GM10266 (cell line): ENCODE data around the gene ETFDH.

Source experiments
- DNase-seq: peaks from one replicate; pipeline ENCODE4 v3.0.0; 2012; ENCODE audit errors: extremely low spot score
- CTCF ChIP-seq: IDR thresholded peaks from 2 replicates; pipeline ENCODE4 v1.5.1; 2012; ENCODE audit warnings: mild to moderate bottlenecking, low read depth; ENCODE audit not compliant: control insufficient read depth, insufficient read depth; ENCODE audit errors: missing control alignments

Gene ETFDH

GRCh38 chr4:158721680-158722079 lies 49.6 kb downstream of the ETFDH start:
- no peak for DNase-seq
- TF ChIP-seq CTCF, result no peak

DNA sequence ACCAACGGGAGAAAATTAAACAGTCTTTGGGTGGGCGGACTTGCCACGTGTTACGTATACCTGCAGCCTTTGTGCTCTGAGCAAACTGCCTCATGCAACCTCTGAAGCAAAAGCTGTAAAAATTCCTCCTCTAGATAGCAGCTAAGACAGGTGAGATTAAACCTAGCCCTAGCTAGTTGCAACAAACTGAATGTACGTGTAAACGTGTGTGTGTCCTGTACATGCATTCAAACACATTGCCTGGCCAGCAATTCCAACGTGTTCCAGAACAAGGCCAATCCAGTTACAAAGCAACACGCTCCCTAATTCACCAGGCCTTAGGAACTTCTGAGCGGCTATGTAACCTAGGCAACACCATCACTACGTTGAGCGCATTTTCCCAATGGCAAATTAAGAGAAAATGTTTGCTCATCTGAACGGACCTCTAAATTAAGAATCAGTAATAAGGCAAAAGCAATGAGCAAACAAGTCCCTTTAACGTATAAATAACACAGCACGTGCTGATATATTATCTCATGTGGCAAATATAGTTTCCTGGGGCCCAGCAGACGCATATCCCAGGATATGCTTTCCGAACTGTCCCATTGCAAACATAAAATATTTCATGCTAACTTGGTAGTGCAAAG lies 50.3 kb downstream of the ETFDH start:
- TF ChIP-seq CTCF, result no peak
- no peak for DNase-seq

- peak; percentile 80 for DNase-seq
- peak; percentile 0 for TF ChIP-seq CTCF
Measured at GRCh38 chr4:158722917-158723793, 51.1 kb downstream of the ETFDH start, which contains the start of gene PPID. TSS of gene PPID (minus strand) at chr4:158723396. CDS start at chr4:158723288, 108 bp downstream.

- TF ChIP-seq CTCF, result no peak
- no peak for DNase-seq
Measured at GRCh38 chr4:158724637-158725036, 52.5 kb downstream of the ETFDH start.

DNA sequence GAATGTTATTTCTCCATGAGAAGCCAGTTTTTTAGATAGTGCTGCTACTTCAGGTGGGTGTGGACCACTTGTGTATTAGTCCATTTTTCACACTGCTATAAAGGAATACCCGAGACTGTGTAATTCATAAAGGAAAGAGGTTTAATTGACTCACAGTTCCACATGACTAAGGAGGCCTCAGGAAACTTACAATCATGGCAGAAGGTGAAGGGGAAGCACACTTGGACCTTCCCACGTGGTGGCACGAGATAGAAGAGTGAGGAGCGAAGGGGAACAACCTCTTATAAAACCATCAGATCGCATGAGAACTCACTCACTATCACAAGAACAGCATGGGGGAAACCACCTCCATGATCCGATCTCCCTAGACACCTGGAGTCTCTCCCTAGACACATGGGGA lies 54.5 kb downstream of the ETFDH start:
- no peak for TF ChIP-seq CTCF
- DNase-seq, result no peak

DNA sequence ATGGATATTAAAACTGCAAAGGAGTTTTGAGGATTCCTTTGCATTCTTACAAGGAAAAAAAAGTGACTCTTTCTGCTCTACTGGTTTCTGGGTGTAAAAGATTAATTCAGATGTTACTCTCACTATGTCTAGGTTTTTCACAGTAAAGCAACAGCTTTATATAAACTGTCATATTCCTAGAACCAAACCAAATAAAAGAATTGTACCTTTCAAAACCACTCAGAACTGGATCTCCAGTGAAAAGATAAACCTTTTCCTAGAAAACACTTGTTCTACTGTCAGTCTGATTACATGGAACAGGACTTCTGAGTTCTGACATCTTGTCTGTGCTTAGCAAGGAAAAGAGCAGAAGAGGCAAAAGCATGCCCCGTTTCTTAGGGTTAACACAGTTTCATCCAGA lies 56.1 kb downstream of the ETFDH start:
- DNase-seq, result no peak
- no peak for TF ChIP-seq CTCF

GRCh38 chr4:158729716-158730559 lies 57.8 kb downstream of the ETFDH start:
- TF ChIP-seq CTCF, result peak; percentile 87

More at GRCh38 chr4:158729716-158730559, 57.8 kb downstream of the ETFDH start:
- DNase-seq, result peak; percentile 62
